ENCODE data around the gene MAZ. TPM values are rescaled to one million over a fixed set of nuclear protein-coding genes. Genes with fewer than 3 reads are reported as not detected.
A peak's percentile ranks its signal among the peaks of the same experiment; 100 is the strongest.

MAZ gene
- total RNA-seq, 1 experiment from 2014 or later, result 412 TPM

DNA sequence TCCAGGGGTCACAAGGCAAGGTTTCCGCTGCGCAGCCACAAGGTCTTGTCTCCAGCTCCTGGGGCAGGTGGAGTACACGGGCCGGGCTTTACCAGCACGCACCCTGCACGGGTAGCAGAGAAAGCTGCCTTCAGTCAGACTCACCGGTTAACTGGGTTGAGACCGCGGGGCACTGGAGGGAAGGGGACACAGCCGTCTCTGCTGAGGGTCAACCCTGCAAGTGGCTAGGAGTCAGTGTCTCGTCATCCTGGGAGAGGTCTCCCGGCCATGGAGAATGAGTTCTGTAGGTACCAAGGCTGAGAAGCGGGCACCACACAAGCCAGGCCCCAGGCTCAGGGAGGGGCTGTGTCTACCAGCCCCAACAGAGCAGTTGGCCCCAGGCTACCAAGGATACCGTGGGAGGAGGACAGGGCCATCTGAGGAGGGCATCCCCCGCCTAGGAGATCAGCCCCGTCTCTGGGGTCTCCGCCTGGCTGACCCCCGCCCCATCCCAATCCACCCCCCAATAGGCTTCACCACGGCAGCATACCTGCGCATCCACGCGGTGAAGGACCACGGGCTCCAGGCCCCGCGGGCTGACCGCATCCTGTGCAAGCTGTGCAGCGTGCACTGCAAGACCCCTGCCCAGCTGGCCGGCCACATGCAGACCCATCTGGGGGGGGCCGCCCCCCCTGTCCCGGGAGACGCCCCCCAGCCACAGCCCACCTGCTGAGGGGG lies 2.9 kb downstream of the MAZ start:
- no peak for DNase-seq (ENCODE audit: low read depth)

DNA sequence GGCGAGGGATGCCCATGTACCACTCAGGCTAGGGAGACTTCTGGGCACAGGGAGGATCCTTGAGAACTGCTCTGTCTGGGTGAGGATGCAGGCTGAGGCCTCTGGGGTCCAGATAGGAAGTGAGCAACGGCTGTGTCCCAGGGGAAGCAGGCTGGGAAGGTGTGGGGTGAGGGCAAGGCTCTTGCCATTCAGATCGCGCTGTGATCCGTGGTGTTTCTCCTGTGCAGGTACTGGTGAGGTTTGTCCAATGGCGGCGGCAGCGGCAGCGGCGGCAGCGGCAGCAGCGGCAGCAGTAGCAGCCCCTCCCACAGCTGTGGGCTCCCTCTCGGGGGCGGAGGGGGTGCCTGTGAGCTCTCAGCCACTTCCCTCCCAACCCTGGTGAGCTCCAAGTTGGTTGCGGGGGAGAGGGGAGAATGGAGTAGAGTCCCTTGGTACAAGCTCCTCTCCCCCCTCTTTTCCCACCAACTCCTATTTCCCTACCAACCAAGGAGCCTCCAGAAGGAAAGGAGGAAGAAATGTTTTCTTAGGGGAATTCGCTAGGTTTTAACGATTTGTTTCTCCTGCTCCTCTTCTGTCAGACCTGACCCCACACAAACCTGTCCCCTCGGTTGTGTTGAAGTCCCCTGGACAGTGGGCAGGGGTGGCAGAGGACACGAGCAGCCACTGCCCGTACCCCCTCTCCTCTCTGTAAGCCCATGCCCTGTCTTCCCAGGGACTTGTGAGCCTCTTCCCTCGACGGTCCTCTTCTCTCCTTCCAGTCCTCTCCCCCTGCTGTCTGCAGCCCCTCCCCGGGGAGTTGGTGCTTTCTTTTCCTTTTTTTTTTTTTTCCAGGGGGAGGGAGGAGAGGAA lies 3.7 kb downstream of the MAZ start:
- DNase-seq (ENCODE audit: low read depth), result peak; percentile 56

DNA sequence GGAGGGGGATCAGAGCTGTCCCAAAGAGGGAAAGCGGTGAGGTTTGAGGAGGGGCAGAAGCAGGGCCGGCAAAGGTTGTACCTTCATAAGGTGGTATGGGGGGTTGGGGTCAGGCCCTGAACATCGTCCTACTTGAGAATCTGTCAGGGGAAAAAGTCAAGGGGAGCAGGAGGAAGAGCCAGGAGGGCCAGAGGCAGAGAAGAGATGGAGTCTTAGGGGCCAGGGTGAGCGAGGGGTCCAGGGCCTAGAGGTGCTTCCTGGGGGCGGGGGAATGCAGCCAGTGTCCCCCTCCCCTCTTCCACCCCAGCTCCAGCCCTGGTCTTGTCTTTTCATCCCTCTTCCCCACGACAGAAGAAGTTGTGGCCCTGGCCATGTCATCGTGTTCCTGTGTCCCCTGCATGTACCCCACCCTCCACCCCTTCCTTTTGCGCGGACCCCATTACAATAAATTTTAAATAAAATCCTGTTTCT lies 4.4 kb downstream of the MAZ start:
- no peak for DNase-seq (ENCODE audit: low read depth)

DNA sequence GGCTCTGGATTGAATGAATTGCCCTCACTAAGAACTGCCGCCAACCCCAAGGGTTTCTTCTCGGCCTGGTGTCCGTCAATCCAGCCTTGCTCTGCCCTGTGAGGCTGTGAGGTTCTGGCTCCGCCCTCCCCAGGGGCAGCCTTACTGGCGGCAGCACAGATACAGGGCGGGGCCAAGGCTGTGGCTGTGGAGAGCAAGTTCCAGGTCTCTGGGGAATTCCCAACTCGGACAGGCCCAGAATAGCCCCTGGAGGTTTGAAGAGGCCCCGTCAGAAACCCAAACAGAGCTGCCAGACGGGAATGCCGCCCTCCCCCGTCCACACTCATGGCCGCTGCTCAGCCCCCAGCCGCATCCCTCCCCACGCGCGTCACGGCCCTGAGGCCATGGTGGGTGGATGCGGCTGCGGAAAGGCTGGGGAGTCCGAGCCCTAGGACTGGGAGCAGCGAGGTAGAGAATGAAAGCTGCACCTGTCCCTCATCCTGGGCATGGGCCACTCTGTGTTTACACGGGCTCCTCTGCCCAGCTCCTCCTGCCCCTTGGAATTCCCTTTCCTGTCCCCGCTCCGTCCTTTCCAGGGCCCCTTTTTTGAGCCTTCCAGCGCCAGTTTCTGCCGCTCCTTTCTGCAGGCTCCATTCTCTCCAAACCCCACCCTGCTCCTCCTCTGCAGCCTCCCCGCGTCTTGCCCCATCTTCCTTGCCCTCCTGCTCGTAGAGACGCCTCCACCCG lies 5.0 kb downstream of the MAZ start:
- DNase-seq (ENCODE audit: low read depth), result peak; percentile 94

DNA sequence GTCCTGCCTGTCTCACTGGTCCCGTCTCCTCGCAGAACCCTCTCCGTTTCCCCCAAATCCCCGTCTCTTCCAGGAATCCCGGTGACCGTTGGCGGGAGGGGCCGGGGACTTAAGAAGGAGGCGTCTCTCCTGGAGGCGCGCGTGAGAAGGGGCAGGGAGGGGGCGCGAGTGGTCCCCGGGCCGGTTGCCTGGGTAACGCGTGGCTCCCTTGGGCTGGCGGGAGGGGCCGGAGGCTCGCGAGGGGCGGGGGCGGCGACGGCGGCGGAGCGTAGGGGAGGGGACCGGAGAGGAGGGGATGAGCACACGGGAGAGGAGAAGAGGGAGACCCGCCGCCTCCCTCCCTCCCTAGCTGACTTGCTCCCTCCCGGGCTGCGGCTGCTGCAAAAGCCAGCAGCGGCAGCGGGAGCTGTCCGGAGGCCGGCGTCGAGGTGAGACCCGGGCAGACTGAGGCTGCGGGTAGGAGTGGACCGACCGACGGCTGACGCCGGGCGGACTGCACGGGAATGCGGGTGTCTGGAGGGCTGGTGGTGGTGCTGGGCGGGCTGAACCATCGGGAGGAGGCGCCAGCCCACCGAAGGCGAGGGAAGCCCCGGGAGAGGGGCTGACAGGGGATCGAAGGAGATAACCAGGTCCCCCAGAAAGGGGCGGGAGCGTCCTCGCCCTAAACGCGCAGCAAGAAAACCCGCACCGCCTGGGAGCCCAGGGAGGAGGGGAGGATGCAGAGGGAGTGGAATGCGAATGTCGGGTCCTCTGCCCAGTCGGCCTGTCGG lies 5.8 kb downstream of the MAZ start, which contains the start of gene PRRT2:
Gene PRRT2 (plus strand): TSS at position 298 of the 770 bp plus-strand sequence. CDS start 862 bp downstream, outside the sequence.
- DNase-seq (ENCODE audit: low read depth), result peak; percentile 40

DNA sequence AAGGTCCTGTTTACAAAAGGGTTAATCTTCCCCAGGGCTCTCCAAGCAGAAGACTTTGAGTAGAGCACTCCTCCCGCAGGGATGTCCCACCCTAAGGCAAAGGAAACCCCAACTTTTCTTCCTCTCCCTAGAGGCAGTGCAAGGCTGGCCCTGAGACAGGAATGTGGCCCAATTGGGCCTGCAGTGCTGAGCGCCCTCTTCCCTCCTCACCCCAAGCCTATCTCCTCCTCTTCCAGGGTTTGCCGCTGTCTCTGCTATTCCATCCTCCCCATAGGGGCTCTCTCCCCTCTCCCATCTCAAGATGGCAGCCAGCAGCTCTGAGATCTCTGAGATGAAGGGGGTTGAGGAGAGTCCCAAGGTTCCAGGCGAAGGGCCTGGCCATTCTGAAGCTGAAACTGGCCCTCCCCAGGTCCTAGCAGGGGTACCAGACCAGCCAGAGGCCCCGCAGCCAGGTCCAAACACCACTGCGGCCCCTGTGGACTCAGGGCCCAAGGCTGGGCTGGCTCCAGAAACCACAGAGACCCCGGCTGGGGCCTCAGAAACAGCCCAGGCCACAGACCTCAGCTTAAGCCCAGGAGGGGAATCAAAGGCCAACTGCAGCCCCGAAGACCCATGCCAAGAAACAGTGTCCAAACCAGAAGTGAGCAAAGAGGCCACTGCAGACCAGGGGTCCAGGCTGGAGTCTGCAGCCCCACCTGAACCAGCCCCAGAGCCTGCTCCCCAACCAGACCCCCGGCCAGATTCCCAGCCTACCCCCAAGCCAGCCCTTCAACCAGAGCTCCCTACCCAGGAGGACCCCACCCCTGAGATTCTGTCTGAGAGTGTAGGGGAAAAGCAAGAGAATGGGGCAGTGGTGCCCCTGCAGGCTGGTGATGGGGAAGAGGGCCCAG lies 6.7 kb downstream of the MAZ start:
- no peak for DNase-seq (ENCODE audit: low read depth)

DNA sequence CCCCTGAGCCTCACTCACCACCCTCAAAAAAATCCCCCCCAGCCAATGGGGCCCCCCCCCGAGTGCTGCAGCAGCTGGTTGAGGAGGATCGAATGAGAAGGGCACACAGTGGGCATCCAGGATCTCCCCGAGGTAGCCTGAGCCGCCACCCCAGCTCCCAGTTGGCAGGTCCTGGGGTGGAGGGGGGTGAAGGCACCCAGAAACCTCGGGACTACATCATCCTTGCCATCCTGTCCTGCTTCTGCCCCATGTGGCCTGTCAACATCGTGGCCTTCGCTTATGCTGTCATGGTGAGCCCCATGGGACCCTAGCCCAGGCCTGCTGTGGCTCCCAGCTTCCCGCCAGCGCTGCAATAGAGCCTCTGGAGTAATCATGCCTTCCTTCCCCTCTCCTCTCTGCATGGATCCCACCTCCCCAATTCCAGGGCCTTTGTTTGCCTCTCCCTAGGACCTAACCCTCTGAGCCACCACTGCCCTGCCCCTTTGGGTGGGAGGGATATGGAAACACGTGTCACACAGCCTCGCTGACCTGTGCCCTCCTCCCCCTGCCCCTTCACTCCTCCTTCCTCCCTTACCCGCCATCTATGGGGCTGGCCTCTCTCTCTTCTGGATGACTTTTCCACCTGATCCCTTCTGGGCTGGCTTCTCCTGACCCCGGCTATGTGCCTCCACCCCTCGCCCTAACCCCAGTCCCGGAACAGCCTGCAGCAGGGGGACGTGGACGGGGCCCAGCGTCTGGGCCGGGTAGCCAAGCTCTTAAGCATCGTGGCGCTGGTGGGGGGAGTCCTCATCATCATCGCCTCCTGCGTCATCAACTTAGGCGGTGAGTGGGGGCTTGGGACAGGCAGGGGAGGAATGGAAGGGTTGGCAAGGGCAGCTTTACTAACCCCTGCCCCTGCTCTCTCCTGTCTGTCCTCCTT lies 7.6 kb downstream of the MAZ start:
- DNase-seq (ENCODE audit: low read depth), result no peak

DNA sequence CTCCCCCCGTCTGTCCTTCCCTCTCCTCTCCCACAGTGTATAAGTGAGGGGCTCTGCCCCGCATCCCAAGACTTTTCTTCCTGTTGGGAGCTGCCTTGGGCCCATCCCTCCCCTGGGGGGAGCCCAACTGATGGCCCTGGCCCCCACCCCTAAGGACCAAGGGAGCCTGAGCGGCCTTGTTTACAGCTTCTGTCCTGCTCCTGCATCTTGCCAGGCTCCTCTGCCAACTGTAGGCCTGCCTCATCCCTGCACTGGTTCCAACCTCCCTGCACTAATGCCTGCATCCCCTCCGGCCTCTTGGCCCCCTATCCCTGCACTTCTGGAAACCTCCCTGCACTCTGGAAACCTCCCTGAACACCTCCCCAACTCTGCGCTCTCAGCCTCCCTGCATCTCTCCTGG lies 8.3 kb downstream of the MAZ start:
- no peak for DNase-seq (ENCODE audit: low read depth)

DNA sequence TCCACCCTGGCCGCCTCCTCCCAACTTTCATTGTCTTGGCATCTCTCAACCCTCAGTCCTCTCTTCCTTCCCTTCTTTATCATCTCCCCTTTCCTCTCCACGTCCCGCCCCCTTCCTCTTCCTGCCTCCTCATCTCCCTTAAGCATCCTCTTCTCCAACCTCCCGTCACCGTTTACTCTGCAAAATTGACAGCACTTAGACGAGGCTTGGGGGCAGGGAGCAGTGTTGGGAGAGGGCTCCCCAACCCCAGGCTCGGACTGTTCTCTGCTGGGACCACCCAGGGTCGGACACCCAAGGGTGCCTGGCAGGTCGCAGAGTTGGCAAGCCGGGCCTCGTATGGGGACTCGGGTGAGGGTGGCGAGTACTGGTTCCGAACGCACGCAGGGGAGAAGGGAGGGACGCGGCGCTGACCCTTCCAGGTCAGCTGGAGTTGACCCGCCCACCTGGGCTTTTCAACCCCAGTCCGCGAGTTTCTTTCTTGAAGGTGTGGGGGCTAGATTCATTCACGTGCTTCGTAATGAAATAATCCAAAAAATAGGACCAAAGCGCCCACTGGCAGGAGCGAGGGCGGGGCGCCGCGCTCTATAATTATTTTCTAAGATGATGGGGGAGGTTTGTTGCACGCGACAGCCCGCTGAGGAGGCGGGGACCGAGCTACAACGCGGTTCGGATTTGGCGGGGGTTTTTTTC lies 8.8 kb downstream of the MAZ start:
- DNase-seq (ENCODE audit: low read depth), result no peak

DNA sequence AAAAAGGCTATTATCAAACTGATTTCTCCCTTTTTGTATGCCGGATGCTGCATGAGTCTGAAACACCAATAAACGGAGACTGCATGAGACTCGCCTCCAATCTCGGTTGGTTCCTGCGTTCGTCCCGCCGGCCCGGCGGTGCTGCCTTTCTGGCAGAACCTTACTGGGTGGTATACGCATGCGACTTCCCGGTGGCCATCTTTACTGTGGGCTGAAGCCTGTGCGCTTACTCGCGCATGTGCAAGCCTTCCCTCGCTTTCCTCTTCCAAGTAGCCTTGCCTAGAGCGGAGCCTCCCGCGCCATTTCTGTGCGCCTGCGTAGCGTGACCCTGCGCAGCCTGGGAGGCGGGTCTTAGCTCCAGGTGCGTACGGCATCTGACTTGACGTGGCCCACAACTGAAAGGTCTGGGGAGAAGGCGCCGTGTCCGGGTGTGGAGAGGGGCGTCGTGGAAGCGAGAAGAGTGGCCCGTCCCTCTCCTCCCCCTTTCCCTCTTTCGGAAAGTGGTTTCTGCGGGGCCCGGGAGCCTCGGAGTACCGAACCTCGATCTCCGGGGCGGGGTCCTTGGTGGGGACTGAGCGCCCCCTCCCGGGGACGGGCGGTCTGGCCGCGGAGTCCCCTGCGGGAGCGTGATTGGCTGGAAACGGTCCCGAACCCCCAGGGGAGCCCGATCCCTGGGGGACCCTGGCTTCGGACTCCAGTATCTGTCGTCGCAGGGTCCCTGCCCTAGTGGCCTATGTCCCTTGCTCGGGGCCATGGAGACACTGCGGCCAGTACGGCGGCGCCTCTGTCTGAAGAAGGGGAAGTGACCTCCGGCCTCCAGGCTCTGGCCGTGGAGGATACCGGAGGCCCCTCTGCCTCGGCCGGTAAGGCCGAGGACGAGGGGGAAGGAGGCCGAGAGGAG lies 9.7 kb downstream of the MAZ start, which contains the start of gene PAGR1:
Gene PAGR1 (plus strand): TSS at position 360 of the 901 bp plus-strand sequence. CDS start 374 bp downstream, at position 734.
- peak; percentile 98 for DNase-seq (ENCODE audit: low read depth)

DNA sequence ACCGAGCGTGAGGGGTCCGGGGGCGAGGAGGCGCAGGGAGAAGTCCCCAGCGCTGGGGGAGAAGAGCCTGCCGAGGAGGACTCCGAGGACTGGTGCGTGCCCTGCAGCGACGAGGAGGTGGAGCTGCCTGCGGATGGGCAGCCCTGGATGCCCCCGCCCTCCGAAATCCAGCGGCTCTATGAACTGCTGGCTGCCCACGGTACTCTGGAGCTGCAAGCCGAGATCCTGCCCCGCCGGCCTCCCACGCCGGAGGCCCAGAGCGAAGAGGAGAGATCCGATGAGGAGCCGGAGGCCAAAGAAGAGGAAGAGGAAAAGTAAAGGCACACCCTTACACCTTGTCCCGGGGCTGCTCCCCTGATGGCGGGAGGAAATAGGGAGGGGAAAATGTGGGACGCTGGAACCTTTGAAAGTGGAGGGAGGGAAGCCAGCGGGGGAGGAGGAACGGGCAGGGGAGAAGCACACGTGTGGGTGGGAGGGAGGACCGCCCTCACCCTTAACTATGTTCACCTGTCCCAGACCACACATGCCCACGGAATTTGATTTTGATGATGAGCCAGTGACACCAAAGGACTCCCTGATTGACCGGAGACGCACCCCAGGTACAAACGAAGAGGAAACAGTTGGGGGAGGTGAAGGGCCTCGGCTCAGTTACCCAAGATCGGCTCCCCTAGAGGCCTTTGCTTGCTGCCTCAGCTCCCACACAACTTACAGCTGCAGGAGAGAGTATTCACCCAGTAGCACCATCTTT lies 10.5 kb downstream of the MAZ start:
- peak; percentile 64 for DNase-seq (ENCODE audit: low read depth)

DNA sequence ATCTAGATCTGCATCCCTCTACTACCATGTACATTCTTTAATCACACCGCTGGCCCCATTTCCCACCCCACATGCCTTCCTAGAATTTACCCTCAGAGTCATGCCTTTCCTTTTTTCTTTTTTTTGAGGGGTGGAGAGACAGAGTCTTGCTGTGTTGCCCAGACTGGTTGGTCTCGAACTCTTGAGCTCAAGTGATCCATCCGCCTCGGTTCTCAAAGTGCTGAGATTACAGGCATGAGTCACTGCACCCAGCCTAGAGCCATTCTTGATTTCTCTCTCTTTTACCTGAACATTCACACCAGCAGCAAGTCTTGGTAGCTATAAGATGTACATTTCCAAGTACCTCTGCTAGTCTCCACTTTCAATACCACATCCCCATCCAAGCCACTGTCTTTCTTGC lies 11.8 kb downstream of the MAZ start:
- DNase-seq (ENCODE audit: low read depth), result no peak

DNA sequence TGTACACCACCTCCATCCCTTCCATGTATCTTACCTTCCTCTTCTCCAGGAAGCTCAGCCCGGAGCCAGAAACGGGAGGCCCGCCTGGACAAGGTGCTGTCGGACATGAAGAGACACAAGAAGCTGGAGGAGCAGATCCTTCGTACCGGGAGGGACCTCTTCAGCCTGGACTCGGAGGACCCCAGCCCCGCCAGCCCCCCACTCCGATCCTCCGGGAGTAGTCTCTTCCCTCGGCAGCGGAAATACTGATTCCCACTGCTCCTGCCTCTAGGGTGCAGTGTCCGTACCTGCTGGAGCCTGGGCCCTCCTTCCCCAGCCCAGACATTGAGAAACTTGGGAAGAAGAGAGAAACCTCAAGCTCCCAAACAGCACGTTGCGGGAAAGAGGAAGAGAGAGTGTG lies 13.2 kb downstream of the MAZ start:
- DNase-seq (ENCODE audit: low read depth), result no peak

DNA sequence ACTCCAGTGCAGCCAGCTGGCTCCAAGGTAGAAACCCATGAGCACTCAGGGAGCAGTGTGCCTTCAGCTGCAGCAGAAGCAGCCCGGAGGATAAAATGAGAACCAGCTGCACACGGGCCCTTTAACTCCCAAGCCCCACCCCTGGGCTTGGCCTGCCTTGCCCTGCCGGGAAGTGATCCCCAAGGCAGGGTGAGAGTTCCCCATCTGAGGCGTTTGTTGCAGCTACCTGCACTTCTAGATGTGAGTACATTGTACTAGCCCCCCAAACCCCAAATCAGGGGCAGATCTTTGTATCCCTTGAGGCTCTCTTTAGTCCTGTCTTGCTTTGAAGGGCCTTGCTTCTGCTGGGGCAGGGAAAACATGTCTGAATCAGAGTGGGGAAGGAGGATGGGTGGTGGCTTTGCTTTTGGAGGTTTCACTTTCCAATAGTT lies 14.0 kb downstream of the MAZ start, which contains the start of gene MVP:
Gene MVP (plus strand): TSS at position 192 of the 431 bp plus-strand sequence. CDS start 10,088 bp downstream, outside the sequence.
- DNase-seq (ENCODE audit: low read depth), result peak; percentile 60

DNA sequence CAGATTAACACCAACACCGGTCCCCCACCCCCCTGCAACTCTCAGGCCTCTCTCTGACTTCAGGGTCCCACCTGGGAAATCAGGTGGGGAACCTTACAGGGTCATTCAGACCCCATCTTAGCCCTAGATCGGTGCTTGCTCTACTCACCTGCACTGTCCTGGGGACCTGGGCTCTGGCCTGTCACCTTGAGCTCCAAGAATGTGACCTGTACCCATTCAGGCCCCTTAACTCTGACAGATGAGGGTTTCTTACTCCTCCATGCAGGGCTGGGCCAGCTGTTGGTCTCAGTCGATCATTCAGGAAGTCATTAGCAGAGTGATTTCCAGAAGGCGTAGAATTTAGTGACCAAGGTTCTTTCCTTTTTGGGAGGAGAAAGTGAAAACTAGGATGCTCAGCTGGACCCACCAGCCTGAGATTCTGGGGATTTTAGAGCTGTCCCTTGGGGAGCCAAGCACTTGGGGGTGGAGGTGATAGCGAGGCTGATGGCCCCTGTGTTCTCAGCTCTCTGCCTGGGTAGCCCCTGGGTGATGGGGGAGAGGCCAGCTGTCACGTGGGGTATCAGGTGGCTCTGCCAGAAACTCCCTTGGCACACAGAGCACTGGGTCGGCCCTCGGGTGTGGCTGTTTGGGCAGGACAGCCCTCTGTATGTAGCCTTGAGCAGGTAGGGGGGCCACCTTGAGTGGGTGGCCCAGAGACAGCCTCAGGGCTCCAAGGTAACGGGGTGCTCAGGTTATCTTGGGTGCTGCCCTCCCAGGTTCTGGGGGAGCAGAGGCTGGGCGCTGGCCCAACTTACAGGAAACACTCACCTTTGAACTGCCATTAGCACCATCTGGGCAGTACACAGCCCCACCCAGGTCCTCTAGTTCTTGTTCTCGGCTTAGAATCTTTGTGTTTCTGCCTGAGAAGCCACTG lies 14.7 kb downstream of the MAZ start:
- DNase-seq (ENCODE audit: low read depth), result peak; percentile 54
